Measurements from ENCODE around the gene SVIL. TPM values are rescaled to one million over a fixed set of nuclear protein-coding genes. Genes with fewer than 3 reads are reported as not detected.

Gene SVIL
- total RNA-seq, 1 donor from 2014 or later = 0.62 TPM

GRCh38 chr10:29671968-29672367 is 37.2 kb upstream of the SVIL start:
- DNase-seq (no peak), ATAC-seq (ENCODE audit: low read depth) (no peak)
- no peak overlapping the region for H3K27ac Mint-ChIP-seq
- H3K27me3 Mint-ChIP-seq = no peaks in the 10 kb centered on the region
- H3K4me3 Mint-ChIP-seq = no peak overlapping the region
- TF ChIP-seq, protein P1, sequence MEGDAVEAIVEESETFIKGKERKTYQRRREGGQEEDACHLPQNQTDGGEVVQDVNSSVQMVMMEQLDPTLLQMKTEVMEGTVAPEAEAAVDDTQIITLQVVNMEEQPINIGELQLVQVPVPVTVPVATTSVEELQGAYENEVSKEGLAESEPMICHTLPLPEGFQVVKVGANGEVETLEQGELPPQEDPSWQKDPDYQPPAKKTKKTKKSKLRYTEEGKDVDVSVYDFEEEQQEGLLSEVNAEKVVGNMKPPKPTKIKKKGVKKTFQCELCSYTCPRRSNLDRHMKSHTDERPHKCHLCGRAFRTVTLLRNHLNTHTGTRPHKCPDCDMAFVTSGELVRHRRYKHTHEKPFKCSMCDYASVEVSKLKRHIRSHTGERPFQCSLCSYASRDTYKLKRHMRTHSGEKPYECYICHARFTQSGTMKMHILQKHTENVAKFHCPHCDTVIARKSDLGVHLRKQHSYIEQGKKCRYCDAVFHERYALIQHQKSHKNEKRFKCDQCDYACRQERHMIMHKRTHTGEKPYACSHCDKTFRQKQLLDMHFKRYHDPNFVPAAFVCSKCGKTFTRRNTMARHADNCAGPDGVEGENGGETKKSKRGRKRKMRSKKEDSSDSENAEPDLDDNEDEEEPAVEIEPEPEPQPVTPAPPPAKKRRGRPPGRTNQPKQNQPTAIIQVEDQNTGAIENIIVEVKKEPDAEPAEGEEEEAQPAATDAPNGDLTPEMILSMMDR (IDR thresholded peaks at IDR 0.05) = no peak
- ChIA-PET CTCF (no interaction called here), POLR2A (no interaction called here)
- peaks cover 7% of the 10 kb centered on the region for H3K9me3 Mint-ChIP-seq
- H3K4me1 Mint-ChIP-seq = no peaks in the 10 kb centered on the region
- intact Hi-C loops (cut with micrococcal nuclease) = no loop called here
- H3K36me3 Mint-ChIP-seq (ENCODE audit: low read depth) = no peaks in the 10 kb centered on the region

DNA sequence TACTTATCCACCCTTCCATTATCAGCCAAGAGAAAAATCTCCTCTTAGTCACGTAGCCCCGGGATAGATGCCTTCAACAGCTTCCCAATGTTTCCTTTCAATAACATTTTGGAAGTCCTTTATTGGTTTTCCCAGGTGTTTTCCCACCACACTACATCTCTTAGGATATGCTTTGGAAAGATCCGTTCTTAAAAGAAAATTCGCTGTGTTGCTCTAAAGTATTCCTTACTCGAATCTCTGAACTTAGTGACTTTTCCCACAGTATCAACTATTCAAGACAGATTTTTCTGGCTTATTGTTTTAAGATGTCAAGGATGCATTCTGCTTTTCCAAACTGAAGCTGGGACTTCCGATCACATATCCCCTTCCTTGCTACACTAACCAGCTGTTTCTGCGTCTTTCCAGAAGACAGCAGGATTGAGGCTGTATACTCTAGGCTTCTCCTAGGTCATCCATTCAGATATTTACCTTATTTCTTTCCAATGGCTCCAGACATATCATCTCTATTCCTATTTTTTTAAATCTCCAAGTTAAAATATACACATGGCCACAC is 36.5 kb upstream of the SVIL start:
- H3K36me3 Mint-ChIP-seq (ENCODE audit: low read depth) = no peaks in the 10 kb centered on the region
- ATAC-seq (ENCODE audit: low read depth) = no peak
- H3K4me1 Mint-ChIP-seq = no peaks in the 10 kb centered on the region
- DNase-seq = no peak
- TF ChIP-seq, protein P1 (IDR thresholded peaks at IDR 0.05) = no peak
- intact Hi-C loops (cut with micrococcal nuclease) = no loop called here
- ChIA-PET POLR2A (no interaction called here), CTCF (no interaction called here)
- no peak overlapping the region for H3K4me3 Mint-ChIP-seq
- H3K27ac Mint-ChIP-seq = no peak overlapping the region
- H3K27me3 Mint-ChIP-seq = no peaks in the 10 kb centered on the region
- peaks cover 7% of the 10 kb centered on the region for H3K9me3 Mint-ChIP-seq

- POLR2A ChIA-PET = no interaction called here
- TF ChIP-seq, protein P1 (IDR thresholded peaks at IDR 0.05) = no peak
- CTCF ChIA-PET = no interaction called here
- no peaks in the 10 kb centered on the region for H3K36me3 Mint-ChIP-seq (ENCODE audit: low read depth)
- no peaks in the 10 kb centered on the region for H3K4me1 Mint-ChIP-seq
- H3K27me3 Mint-ChIP-seq = no peaks in the 10 kb centered on the region
- DNase-seq = no peak
- no peak overlapping the region for H3K4me3 Mint-ChIP-seq
- ATAC-seq (ENCODE audit: low read depth) = no peak
- peaks cover 3% of the 10 kb centered on the region for H3K9me3 Mint-ChIP-seq
- intact Hi-C loops (cut with micrococcal nuclease) = no loop called here
- no peak overlapping the region for H3K27ac Mint-ChIP-seq
Measured at GRCh38 chr10:29670761-29671160, 36.0 kb upstream of the SVIL start.

DNA sequence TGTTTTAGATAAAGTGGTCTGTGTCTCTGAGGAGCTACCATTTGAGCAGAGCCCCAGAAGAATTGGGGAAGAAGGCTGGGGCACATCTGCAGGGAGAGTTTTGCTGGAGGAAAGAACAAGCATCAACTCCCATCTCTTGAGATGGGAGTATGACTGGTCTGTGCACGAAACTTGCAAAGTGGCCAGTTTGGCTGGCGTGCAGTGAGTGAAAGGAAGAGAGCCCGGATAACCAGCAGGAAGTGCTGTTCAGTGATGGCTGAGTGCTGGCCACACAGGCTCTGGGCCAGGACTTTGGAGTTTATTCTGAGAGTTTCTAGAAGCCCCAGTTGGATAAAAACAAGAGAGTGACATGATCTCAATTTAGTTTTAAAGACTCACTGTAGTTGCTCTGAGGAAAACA is 34.4 kb upstream of the SVIL start:
- no peak overlapping the region for H3K4me3 Mint-ChIP-seq
- ChIA-PET POLR2A (no interaction called here), CTCF (no interaction called here)
- ATAC-seq (ENCODE audit: low read depth) (no peak), DNase-seq (no peak)
- H3K36me3 Mint-ChIP-seq (ENCODE audit: low read depth) = no peaks in the 10 kb centered on the region
- H3K27ac Mint-ChIP-seq = no peak overlapping the region
- H3K9me3 Mint-ChIP-seq = no peaks in the 10 kb centered on the region
- TF ChIP-seq, protein P1 (IDR thresholded peaks at IDR 0.05) = no peak
- no peaks in the 10 kb centered on the region for H3K27me3 Mint-ChIP-seq
- H3K4me1 Mint-ChIP-seq = no peaks in the 10 kb centered on the region
- intact Hi-C loops (cut with micrococcal nuclease) = no loop called here

DNA sequence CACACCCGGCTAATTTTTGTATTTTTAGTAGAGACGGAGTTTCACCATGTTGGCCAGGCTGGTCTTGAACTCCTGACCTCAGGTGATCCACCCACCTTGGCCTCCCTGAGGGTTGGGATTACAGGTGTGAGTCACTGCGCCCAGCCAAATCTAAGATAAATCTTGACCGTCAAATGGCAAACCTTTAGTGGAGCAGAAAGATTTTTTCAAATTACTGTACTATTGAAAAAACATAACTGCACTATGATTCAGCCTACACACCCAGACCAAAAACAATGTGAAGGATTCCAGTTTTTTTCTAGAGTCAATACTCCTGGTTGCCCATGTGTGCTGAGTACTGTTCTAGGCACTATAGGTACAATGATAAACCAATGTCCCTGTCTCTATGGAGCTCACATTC is 33.9 kb upstream of the SVIL start:
- Mint-ChIP-seq H3K9me3 (no peaks in the 10 kb centered on the region), H3K4me1 (no peaks in the 10 kb centered on the region), H3K36me3 (ENCODE audit: low read depth) (no peaks in the 10 kb centered on the region), H3K27ac (no peak overlapping the region), H3K27me3 (no peaks in the 10 kb centered on the region), H3K4me3 (no peak overlapping the region)
- ChIA-PET POLR2A (no interaction called here), CTCF (no interaction called here)
- DNase-seq = no peak
- TF ChIP-seq, protein P1 (IDR thresholded peaks at IDR 0.05) = no peak
- intact Hi-C loops (cut with micrococcal nuclease) = no loop called here
- ATAC-seq (ENCODE audit: low read depth) = no peak

All from activated B cell treated with CpG ODN at 0.5 μM for 24 hours (primary cell).